Stimulated activated CD4-positive, alpha-beta T cell treated with anti-CD3 and anti-CD28 coated beads, Interleukin-12 subunit alpha, Interleukin-12 subunit beta, amount 100 ng/mL, for 24 hours (primary cell): ENCODE measurements around the gene NPEPPS.
"Not testable (repeated sequence)": the region's sequence is repeated elsewhere in the genome, so short reads cannot be mapped to it uniquely, and the experiment has no call there.

Source experiments
- DNase-seq, 2 experiments: peaks; one replicate each; pipeline ENCODE4 v3.0.0-alpha.2; 2020; ENCODE audit warnings: low read depth in 2 of 2

Gene NPEPPS

DNA sequence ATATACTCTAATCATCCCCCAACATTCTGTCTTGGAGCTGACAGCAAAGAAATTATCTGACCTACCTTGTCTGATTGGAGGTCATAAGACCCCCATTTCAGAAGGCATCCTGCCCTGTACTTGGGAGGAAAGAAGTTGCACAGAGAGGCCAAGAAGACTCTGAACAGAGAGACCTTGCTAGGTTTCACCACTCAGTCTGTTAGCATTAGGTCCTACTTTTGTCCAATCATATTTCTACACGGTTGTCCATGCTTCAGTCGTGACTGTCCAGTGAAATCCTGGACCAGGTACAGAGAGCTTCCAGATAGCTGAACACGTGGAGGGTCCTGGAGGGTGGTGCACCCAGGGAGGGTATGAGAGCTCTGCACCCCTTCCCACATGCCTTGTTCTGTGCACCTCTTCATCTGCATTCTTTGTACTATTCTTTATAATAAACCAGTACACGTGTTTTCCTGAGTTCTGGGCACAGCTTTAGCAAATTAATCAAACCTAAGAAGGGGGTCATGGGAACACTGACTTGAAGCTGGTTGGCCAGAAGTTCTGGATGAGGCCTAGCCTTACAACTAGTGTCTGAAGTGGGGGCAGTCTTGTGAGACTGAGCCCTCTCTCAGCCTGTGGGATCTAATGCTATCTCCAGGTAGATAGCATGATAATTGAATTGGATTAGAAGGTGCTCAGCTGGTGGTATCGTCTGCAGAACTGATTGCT is 30.9 kb downstream of the NPEPPS start:
- DNase-seq: not testable (repeated sequence)

DNA sequence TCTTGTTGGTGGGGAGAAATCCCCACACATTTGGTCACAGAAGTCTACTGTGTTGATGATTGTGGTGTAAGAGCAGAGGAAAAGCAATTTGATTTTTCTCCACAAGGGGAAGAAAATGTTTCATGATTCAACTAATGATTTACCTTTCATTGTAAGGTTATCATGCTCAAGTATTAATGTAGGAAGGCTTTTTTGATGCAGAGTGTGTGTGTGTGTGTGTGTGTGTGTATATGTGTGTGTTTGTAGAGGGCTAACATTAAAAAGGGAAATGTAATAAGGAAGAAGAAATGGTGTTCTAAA is 31.4 kb downstream of the NPEPPS start:
- not testable (repeated sequence) for DNase-seq

DNA sequence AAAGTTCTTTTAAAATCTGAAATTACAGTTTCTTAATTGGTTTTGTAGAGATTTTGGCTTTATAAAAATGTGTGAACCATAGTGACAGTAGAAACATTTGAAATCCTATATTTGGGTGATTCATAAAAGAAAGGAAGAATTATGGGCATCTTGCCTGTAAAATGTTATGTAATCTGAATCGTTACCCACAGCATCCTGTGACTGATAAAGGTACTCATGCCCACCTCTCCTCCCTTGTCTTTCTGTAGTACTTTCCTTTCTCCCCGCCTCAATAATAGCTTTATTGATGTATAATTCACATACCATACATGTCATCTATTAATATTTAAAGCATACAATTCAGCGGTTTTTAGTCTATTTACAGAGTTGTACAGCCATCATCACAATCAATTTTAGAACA is 36.4 kb downstream of the NPEPPS start:
- not testable (repeated sequence) for DNase-seq

DNA sequence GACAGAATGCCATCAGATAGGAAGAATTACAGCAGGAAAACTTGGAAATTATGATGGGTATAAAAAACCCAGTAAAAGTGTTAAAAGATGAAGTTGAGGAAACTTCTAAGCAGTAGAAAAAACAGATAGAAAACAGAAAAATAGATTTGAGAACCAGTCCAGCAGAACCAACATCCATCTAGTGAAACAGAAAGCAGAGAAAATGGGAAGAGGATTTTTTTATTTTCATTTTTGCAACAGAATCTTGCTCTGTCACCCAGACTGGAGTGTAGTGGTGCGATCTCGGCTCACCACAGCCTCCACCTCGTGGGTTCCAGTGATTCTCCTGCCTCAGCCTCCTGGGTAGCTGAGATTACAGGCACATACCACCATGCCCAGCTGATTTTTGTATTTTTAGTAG is 41.7 kb downstream of the NPEPPS start:
- DNase-seq: not testable (repeated sequence)

DNA sequence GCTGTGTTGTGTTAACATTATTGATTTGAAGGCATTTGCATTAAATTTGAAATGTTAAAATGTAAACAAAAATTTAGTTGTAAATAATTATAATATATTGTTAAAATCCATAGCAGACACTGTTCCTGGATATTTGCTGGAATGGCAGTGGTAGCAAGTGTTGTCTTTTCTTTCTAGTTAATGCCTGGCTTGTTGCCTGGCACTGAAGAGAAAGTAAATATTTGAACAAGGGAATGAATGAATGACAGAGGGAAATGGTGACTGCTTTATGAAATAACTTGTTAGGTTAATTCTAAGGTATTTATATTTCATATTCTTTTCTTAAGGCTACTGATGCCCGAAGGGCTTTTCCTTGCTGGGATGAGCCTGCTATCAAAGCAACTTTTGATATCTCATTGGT is 51.5 kb downstream of the NPEPPS start:
- not testable (repeated sequence) for DNase-seq

DNA sequence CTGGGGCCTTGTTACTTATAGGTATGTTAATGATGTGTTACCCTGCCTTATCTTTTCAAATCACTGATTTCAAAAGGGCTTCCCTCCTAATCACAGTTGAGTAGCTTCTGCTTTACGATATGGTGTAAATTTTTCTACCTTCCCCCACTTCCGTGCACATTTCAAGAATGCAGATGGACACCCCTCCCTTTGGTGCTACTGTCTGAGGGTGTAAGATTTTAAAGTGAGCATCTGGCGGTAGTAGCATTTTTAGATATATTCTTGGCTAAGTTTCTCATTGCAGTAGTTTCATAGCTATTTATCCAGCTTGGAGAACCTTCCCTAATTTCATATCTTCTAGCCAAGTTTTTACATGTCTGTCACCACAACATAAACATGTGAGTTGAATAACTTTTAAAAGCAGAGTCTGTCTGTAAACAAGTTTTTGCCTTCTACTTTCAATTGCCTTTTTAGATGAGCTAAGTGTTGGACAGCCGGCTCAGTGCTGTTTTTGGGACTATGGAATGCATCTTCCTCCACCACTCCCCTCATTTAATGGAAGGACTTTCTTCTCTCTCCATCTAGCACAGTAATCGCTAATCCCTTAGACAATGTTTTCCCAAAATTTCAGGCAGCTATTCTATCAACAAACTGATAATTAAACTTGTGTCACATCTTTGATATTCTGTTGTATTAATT is 55.6 kb downstream of the NPEPPS start:
- DNase-seq: not testable (repeated sequence)

DNA sequence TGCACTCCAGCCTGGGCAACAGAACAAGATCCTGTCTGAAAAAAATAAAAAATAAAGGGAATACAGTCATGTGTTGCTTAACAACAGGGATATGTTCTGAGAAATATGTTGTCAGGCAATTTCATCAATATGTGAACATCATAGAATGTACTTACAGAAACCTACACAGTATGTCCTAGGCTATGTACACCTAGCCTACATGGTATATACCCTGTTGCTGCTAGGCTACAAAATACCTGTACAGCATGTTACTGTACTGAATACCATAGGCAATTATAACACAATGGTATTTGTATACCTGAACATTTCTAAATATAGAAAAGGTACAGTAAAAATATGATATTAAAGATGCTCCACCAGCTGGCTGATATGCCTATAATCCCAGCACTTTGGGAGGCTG is 62.6 kb downstream of the NPEPPS start:
- not testable (repeated sequence) for DNase-seq

DNA sequence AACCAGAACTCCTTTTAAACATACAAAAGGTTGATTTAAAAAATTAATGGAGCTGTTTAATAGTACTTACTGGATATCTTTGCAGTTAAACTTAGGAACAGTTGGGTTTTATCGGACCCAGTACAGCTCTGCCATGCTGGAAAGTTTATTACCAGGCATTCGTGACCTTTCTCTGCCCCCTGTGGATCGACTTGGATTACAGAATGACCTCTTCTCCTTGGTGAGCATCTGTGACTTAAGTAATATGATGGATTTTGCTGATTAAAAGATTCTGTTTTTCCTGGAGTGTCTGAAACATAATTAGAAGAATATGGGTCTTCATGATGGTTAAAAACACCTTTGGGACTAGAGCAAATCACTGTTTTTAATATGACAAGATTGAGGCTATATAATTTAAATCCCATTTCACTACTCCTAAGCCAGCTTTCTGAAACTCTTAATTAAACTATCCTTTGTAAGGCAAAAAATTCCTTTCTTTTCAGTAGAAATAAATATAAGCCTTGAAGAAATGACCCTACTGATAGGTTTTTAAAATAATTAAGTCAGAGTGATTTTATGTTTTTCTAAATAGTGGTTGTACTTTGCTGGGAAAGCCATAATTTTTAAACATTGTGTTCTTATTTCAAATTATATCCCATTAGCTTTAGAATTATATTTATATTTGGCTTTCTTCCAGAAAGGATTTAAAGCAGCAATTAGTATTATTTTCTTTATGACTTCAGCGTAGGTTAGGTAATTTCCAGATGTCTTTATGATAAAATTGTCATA is 73.1 kb downstream of the NPEPPS start:
- DNase-seq: no peak

DNA sequence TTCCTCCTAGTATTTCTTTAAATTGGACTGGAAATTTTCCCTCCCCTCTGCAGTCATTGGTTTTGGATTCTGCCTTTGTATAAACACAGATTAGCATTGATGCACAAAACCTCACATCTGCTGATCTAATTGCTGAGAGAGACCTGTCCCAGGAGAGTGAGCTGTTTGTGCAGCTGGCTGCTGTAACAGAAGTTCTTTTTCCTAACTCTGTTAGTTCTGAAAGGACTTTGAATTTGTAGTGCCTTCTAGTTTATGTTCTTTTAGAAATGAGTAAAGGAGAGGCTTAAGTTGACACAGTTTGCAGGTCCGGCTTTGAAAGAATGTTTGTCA is 73.7 kb downstream of the NPEPPS start:
- DNase-seq: no peak

DNA sequence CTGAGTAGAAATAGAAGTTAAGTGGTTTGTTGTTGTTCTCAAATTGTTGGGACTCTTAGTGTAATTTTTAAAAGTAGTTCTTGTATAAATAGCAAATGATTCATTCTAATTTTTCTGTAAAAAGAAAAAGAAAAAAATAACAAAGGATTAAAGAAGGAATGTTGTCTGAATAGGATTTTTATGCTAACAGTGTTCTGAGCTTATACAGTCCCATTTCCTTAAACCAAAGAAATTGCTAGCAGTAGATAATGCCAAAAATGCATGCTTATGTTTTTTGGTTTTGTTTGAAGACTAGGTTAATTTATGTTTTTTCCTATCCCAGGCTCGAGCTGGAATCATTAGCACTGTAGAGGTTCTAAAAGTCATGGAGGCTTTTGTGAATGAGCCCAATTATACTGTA is 74.1 kb downstream of the NPEPPS start:
- no peak for DNase-seq

DNA sequence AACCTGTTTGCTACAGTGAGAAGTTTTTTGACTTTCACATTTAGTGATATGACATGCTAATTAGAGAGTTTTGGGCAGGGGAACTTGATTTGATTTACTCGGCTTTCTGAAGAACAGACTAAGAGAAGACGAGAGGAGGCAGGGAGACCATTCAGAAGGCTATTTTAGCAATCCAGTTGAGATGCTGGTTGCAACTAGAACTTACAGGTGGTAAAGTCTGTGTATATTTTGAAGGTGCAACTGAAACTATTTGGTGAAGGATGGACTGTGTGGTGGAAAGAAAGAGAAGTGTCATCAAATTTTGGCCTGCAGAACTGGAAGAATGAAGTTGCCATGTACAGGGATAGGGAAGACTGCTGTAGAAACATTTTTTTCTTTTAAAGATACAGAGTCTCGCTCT is 76.6 kb downstream of the NPEPPS start:
- no peak for DNase-seq

DNA sequence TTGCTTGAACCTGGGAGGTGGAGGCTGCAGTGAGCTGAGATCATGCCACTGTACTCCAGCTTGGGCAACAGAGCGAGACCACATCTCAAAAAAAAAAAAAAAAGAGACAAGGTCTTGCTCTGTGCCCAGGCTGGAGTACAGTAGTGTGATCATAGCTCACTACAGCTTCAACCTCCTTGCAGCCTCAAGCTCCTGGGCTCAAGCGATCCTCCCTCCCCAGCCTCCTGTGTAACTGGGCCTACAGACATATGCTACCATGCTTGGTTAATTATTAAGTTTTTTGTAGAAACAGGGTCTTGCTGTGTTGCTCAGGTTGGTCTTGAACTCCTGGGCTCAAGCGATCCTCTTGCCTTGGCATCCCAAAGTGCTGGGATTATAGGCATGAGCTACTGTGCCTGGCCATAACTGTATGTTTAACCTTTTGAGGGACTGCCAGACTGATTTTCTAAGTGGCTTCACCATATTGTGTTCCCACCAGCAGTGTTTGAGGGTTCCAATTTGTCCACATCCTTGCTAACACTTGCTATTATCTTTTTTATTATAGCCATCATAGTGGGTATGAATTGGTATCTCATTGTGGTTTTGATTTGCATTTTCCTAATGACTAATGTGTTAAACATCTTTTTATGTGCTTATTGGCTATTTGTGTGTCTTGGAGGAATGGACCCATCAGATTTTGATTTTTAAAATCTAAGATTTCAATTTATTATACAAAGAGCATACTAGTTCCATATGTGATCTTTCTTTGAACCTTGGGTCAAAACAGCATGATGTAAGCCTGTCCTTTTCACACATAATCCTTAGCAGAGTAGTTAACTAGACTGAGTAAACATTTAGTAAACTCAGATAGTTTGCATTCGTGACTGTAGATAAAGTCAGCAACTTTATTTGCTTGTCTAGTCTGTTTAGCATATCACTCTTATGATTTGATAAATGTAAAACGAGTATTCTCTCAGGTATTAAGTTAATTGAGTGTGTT is 80.8 kb downstream of the NPEPPS start:
- DNase-seq: no peak

DNA sequence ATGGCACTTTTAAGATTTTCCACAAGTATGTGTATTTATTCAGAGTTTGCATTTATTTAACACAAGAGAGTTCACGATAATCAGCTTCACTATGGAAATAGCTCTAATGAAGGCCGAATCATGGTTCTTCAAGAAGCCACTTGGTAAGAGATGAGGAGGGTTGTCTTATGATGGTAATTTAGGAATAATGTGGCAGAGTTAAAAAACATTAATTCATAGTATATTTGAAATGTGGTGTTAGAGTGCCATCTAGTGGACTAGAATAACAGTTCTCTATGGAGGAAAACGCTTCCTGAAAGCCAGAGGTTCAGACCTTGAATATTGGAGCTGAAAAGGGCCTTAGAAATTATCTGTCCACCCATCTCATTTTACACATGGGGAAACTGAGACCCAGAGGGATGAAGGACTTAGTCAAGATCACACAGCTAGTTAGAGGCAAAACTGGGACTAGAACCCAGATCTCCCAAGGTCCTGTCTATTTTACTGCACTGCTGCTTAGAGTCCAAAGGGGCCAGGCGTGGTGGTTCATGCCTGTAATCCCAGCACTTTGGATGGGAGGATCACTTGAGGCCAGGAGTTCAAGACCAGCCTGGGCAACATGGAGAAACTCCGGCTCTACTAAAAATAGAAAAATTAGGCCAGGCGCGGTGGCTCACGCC is 85.0 kb downstream of the NPEPPS start:
- no peak for DNase-seq

DNA sequence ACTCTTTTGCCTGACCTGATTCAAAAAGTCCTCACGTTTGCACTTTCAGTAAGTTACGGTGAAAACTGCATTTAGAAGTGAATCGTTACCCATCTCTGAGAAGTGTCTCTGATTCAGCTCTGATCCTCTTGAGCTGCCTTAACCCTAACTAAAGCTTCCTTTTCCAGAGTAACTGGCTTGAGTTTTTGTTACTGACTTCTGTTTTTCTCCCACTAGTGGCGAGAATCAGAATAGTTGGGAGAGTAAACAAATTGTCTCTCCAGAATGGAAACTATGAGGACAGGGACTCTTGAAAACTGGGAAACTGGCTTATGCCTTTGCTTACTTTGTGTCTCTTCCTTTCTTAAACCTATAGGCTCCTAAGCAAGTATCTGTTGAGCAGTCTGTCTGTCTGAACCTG is 87.5 kb downstream of the NPEPPS start:
- no peak for DNase-seq

DNA sequence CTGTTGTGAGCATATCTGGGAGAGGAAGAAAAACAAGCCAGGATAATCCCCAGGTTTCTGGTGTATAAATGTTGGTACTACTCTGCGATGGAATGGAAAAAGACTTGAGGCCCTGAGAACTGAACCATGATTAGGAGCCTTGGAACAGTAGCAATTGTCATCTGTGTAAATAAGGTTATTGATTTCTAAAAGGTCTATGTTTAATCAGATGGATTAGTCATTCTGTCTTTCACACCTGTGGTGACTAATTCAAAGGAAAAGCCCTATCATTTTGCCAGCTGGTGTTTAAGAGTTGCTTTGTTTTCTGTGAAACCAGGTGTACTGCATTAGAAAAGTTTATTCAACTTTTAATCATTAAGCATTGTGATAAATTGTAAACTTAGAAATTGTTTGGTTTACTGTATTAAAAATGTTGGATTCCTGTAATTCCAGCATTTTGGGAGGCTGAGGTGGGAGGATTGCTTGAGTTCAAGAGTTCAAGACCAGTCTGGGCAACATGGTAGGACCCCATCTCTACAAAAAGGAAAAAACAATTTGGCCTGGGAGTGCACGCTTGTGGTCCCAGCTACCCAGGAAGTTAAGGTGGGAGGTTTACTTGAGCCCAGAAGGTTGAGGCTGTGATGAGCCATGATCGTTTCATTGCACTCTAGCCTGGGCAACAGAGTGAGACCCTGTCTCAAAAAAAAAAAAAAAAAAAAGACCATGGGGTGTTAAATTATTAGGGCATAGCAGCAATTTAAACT is 89.8 kb downstream of the NPEPPS start:
- DNase-seq: no peak

DNA sequence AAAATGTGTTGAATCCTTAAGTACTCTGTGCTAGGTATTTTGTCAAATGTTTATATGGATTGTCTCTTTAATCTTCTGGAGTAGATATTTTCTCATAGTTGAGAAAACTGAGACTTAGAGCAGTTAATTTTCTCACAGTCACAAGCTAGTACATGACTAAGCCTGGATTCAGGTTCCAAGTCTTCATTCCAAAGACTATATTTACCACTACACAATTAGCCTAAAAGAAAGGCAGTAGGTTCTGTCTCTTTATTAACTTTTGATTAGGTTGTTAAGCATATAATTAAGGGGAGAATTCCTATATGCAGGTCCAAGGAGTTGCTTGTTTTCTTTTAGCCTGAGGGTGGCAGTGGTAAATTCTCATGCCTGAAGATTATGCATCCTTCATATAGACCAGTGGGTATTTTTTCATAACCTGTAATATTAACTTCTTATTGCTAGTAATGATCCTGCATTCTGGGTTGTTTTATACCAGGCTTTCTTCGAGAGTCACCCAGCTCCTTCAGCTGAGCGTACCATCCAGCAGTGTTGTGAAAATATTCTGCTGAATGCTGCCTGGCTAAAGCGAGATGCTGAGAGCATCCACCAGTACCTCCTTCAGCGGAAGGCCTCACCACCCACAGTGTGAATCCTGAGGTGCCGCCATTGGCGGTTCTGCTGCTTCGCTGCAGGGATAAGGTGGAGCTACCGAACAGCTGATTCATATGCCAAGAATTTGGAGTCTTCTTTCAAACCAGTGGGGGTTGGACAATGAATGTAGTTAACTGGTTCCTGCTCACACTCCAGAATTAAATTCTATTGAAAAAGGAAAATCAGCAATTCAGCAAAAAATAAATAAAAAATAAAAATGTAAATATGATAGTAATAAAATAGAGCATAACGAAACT is 90.6 kb downstream of the NPEPPS start:
- DNase-seq: no peak

DNA sequence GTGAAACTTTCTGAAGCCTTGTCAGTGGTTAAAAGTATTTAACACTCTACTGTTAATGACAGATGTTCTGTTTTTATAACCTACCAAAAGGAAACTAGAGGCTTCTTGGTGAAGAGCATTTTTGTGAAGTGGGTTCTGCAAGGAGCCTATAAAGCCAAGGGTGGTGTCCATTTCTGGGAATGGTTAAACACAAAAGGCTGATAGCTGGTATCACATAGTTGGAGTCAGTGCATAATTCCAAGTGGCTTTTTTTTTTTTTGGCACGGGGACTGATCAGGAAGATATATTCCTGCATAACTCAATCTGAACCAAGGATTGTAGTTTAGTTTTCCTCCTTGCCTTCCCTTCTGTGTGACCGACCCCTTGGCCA is 91.3 kb downstream of the NPEPPS start:
- no peak for DNase-seq

DNA sequence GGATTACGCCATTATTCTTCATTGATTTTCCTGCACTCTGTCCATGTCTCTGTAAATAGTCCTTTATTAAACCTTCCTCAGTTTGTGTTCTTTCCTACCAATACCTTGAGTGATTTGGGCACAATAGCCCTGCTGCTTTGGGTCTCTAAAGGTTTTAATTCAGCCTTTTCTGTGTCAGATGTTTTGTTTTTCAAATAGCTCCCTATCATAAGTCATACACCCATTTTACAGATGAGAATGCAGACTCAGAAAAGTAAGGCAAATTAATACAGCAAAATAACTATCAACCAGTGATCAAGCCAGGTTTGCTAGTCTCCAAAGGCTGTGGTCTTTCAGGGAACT is 93.8 kb downstream of the NPEPPS start:
- DNase-seq: no peak

DNA sequence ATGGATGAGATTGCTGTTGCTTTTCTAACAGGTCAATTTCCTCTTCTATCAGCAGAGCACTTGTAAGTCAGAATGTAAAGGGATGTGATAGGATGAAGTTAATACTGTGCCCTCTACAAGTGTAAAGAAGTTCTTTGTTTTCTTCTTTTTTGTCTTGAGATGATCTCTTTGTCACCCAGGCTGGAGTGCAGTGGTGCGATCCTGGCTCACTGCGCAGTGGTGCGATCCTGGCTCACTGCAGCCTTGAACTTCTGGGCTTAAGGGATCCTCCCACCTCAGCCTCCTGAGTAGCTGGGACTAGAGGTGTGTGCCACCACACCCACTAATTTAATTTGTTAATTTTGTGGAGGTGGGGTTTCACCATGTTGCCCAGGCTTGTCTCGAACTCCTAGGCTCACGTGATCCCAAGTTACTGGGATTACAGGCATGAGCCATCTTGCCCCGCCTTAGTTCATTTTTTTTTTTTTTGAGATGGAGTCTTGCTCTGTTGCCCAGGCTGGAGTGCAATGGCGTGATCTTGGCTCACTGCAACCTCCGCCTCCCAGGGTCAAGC is 97.2 kb downstream of the NPEPPS start:
- no peak for DNase-seq

DNA sequence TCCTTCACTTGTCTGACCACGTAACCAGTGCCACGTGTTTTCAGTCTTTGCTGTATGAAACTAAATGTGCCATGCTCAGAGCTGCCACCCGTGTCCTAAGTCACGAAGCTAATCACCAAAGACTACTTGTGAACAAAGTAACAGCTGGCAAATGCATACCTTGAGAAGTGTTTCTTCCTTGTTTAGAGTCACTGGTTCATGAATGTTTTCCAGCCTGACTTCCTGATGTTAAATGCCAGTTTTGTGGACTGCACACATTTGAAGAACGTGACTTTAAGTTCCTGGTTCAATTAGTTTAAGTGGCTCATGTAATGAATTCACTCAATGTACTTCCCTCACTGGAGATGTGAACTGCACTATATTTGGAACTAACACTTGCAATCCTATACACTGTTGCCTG is 98.9 kb downstream of the NPEPPS start:
- DNase-seq: no peak
